Esophagus (tissue), 2 donors: Measurements from ENCODE around the gene CNDP2. TPM values are rescaled to one million over a fixed set of nuclear protein-coding genes. Genes with fewer than 3 reads are reported as not detected.

Source experiments
- H3K27ac ChIP-seq, 2 donors: one replicate each; pipeline ENCODE4 v1.5.1; 2013; ENCODE audit warnings: low read depth in 2 of 2, mild to moderate bottlenecking in 2 of 2, inconsistent platforms in 1 of 2, low read length in 1 of 2, moderate library complexity in 1 of 2
- H3K27me3 ChIP-seq, 2 donors: one replicate each; pipeline ENCODE4 v1.6.1; 2013; ENCODE audit warnings: low read length in 2 of 2, control low read depth in 1 of 2, mild to moderate bottlenecking in 1 of 2; ENCODE audit not compliant: insufficient read depth in 2 of 2, control insufficient read depth in 1 of 2
- H3K36me3 ChIP-seq, 2 donors: one replicate each; pipeline ENCODE4 v1.6.1; 2013; ENCODE audit warnings: low read length in 1 of 2; ENCODE audit not compliant: control insufficient read depth in 2 of 2, insufficient read depth in 2 of 2
- H3K4me1 ChIP-seq, 2 donors: one replicate each; pipeline ENCODE4 v1.6.1; 2013; ENCODE audit warnings: low read length in 1 of 2; ENCODE audit not compliant: control insufficient read depth in 2 of 2, insufficient read depth in 2 of 2
- H3K4me3 ChIP-seq, 2 donors: one replicate each; pipeline ENCODE4 v1.5.1; 2013; ENCODE audit warnings: low read length in 2 of 2, mild to moderate bottlenecking in 2 of 2, low read depth in 1 of 2, moderate library complexity in 1 of 2
- H3K9me3 ChIP-seq, 2 donors: one replicate each; pipeline ENCODE4 v1.6.1; 2013; ENCODE audit warnings: mild to moderate bottlenecking in 2 of 2, low read depth in 1 of 2, low read length in 1 of 2, moderate library complexity in 1 of 2; ENCODE audit not compliant: control insufficient read depth in 2 of 2, insufficient read depth in 1 of 2
- WGBS, 2 donors: extraction: QIAGEN DNeasy Blood & Tissue Kit; methylation state at CpG; one replicate each; pipeline ENCODE4 v1.1.7; 2013; 5-methylcytosine and 5-hydroxymethylcytosine counted together
- polyA plus RNA-seq, 2 donors: library from polyadenylated mRNA; stranded (reverse); fragments of 200-250 nt; gene quantifications; one replicate each; pipeline ENCODE4 v1.2.3, GENCODE V29; 2013
- donor health status: healthy with polysubstance abuse.
- donor health status: Bipolar disorder and iron deficiency.

CNDP2 gene
- polyA plus RNA-seq, 2 donors, result 42.5 to 60.0 TPM

- Histone ChIP-seq H3K4me1 (no peaks in the 10 kb centered on the region), H3K27ac (no peak overlapping the region), H3K4me3 (no peak overlapping the region), H3K9me3 (no peaks in the 10 kb centered on the region), H3K27me3 (no peaks in the 10 kb centered on the region), H3K36me3 (no peaks in the 10 kb centered on the region)
- 51 to 70% methylated on average over 4 of the region's 4 CpGs for WGBS, 2 donors
Measured at GRCh38 chr18:74465775-74466174, 30.4 kb upstream of the CNDP2 start.

DNA sequence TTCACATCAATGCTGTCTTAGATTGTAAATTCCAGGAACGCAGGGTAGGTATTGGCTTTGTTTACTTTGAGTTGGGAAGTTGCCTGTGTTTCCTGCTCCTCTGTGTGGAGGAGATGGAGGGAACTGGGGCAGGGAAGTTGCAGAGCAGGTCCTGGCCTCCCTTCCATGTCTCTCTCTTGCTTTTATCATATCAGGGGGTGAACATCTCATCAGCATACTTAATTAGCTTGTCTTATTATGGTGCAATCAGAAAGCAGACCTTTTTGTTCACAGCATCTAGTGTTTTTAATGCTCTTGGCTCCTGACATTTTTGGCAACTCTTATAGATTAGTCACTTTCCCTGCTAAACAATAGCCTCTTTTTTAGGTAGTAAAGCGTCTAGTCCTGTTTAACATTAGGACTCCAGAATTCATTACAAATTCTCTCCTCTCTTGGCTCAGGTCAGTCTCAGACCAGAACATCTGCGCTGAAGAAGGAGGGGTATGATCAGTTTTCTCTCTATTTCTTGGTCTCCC is 27.6 kb upstream of the CNDP2 start:
- no peak overlapping the region for H3K4me3 ChIP-seq
- no peaks in the 10 kb centered on the region for H3K9me3 ChIP-seq
- H3K27me3 ChIP-seq, result no peaks in the 10 kb centered on the region
- H3K4me1 ChIP-seq, result no peaks in the 10 kb centered on the region
- WGBS, 2 donors, result 30 to 46% methylated on average over 3 of the region's 3 CpGs
- H3K36me3 ChIP-seq, result no peaks in the 10 kb centered on the region
- H3K27ac ChIP-seq, result no peak overlapping the region

- H3K4me1 ChIP-seq, result no peaks in the 10 kb centered on the region
- H3K4me3 ChIP-seq, result no peak overlapping the region
- 55% methylated on average over 2 of the region's 2 CpGs for WGBS, 2 donors
- H3K9me3 ChIP-seq, result no peaks in the 10 kb centered on the region
- H3K27me3 ChIP-seq, result no peaks in the 10 kb centered on the region
- no peaks in the 10 kb centered on the region for H3K36me3 ChIP-seq
- no peak overlapping the region for H3K27ac ChIP-seq
Measured at GRCh38 chr18:74472312-74472711, 23.9 kb upstream of the CNDP2 start.

DNA sequence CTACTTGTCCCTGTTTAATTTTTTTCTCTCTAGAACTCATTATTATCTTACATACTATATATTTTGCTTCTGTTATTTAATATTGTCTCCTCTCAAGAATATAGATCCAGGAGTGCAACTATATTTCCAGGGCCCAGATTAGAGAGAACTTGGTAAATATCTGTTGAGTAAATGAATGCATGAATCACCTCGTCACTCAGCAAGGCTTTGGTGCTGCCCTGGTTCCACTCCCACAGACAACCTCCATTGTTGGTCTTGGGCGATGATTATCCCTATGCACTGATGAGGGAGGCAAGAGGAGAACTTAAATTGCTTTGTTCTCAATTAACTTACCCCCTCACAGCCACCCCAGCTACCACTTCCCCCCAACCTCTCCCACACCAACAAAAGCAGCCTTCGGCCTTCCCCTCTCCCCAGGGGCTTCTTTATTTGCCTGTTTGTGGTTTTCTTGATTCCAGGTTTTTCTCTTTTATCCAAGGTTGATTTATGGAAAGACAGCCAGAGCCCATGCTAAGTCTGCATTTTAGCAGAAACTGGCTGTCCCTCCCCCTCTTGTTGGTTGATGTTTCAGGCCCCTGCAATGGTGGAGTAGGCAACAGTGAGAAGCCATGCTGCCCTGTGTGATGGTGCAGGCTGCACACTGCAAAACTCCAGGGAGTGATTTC is 22.1 kb upstream of the CNDP2 start:
- Histone ChIP-seq H3K27ac (no peak overlapping the region), H3K4me1 (no peaks in the 10 kb centered on the region), H3K9me3 (no peaks in the 10 kb centered on the region), H3K36me3 (no peaks in the 10 kb centered on the region), H3K4me3 (no peak overlapping the region), H3K27me3 (no peaks in the 10 kb centered on the region)
- 80 to 81% methylated on average over 3 of the region's 3 CpGs for WGBS, 2 donors

DNA sequence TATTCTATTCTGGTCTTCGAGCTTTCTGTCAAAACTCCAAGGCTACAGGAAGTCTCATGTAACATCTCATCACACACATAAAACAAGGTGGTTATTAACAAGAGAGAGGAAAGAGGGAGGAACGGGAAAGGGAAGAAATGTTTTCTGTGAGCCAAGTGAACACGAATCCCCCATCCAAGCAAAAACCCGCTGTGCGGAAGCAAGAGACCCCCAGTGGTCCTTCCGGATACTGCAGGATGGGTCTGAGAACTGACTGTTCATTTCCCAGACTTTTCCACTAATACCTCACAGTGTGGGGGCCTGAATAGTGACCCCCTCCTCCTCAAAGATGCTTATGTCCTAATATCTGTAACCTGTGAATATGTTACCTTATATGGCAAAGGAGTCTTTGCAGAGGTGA is 20.0 kb upstream of the CNDP2 start:
- Histone ChIP-seq H3K4me1 (no peaks in the 10 kb centered on the region), H3K4me3 (no peak overlapping the region), H3K36me3 (no peaks in the 10 kb centered on the region), H3K27me3 (no peaks in the 10 kb centered on the region), H3K9me3 (no peaks in the 10 kb centered on the region), H3K27ac (no peak overlapping the region)
- 42 to 44% methylated on average over 6 of the region's 6 CpGs for WGBS, 2 donors

- Histone ChIP-seq H3K27me3 (no peaks in the 10 kb centered on the region), H3K9me3 (no peaks in the 10 kb centered on the region), H3K4me1 (no peaks in the 10 kb centered on the region), H3K4me3 (no peak overlapping the region), H3K36me3 (no peaks in the 10 kb centered on the region), H3K27ac (no peak overlapping the region)
- 81 to 83% methylated on average over 8 of the region's 8 CpGs for WGBS, 2 donors
Measured at GRCh38 chr18:74477771-74478170, 18.4 kb upstream of the CNDP2 start.

DNA sequence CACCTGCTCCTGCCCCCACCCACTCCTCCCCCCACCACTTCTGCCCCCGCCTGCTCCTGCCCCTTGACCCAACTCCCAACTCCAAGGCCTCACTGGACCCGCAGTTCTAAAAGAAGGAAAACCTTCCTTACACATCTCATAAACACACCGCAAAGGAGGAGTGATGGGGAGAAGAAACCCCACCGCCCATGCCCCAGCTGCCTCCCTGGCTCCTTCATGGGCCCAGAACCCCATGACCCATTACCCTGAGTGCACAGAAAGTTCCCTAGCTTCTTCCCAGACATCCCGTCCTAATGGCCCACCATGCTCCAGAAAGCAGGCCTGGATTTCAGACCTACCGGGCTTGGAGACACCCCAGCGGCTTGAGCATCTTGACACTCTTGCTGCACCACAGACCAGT is 17.8 kb upstream of the CNDP2 start:
- no peaks in the 10 kb centered on the region for H3K36me3 ChIP-seq
- no peak overlapping the region for H3K27ac ChIP-seq
- no peaks in the 10 kb centered on the region for H3K27me3 ChIP-seq
- WGBS, 2 donors, result 94 to 95% methylated on average over 7 of the region's 7 CpGs
- H3K9me3 ChIP-seq, result no peaks in the 10 kb centered on the region
- H3K4me3 ChIP-seq, result no peak overlapping the region
- H3K4me1 ChIP-seq, result no peaks in the 10 kb centered on the region

DNA sequence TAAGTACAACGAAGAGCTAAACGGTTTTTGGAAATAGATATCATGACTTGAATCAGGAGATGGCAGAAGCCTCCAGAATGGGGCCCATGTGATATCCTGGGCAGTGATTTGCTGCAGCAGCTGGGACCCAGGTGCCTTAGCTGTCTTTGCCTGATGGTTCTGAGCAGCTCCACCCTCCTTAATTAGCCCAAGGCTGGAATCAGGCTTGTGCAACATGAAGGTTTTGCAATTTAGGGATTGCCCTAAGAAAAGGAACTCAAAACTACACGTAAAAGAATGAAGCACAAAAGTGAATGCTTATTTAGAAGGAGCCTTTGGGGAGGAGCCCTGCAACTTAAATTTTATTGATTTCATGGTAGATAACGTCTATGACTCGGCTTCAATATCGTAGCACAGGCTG is 17.3 kb upstream of the CNDP2 start:
- WGBS, 2 donors, result 57 to 73% methylated on average over 6 of the region's 6 CpGs
- Histone ChIP-seq H3K27ac (no peak overlapping the region), H3K4me3 (no peak overlapping the region), H3K36me3 (no peaks in the 10 kb centered on the region), H3K9me3 (no peaks in the 10 kb centered on the region), H3K27me3 (no peaks in the 10 kb centered on the region), H3K4me1 (no peaks in the 10 kb centered on the region)

- Histone ChIP-seq H3K36me3 (no peaks in the 10 kb centered on the region), H3K27me3 (no peaks in the 10 kb centered on the region), H3K4me1 (no peaks in the 10 kb centered on the region), H3K27ac (no peak overlapping the region), H3K4me3 (no peak overlapping the region), H3K9me3 (no peaks in the 10 kb centered on the region)
- 91% methylated on average over 16 of the region's 16 CpGs for WGBS, 2 donors
Measured at GRCh38 chr18:74479486-74480148, 16.5 kb upstream of the CNDP2 start.

DNA sequence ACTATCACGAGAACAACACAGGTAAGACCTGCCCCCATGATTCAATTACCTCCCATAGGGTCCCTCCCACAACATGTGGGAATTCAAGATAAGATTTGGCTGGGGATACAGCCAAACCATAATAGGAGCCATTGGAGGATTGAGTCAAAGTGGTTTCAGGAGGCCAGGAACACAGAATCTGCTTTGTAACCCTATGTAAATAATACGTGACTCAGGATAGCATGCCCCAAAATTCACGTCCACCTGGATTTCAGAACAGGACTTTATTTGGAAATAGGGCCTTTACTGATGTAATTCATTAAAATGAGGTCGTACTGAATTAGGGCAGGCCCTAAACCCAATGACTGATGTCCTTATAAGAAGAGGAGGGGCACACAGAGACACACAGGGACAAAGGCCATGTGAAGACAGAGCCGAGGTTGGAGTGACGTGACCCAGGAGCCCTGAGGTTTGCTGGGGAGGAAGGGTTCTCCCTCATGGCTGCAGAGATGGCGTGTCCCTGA is 16.0 kb upstream of the CNDP2 start:
- WGBS, 2 donors, result 76 to 85% methylated on average over 7 of the region's 7 CpGs
- no peaks in the 10 kb centered on the region for H3K27me3 ChIP-seq
- no peak overlapping the region for H3K27ac ChIP-seq
- no peaks in the 10 kb centered on the region for H3K36me3 ChIP-seq
- H3K4me3 ChIP-seq, result no peak overlapping the region
- no peaks in the 10 kb centered on the region for H3K4me1 ChIP-seq
- no peaks in the 10 kb centered on the region for H3K9me3 ChIP-seq
